K562 (cell line): Measurements from ENCODE around the gene CSTPP1. TPM values are rescaled to one million over a fixed set of nuclear protein-coding genes. Genes with fewer than 3 reads are reported as not detected.

Experiments used
- ATAC-seq: fragments of 200-7000 bp; cut with Tn5 transposase; 3 replicates; pipeline ENCODE4 v1.9.1; 2020; ENCODE audit warnings: moderate library complexity
- BruUV-seq: library from RNA; stranded (reverse); fragments of 400-500 nt; replicated peaks from 2 replicates; lab custom pipeline; 2021; lab: Mats Ljungman, UMichigan
- CTCF ChIA-PET: fragments of 300-600 bp; formaldehyde crosslinking; extraction: SDS; loops from one replicate; lab custom pipeline; 2021; ENCODE audit warnings: low intra/inter-chr PET ratio; lab: Yijun Ruan, JAX
- POLR2A ChIA-PET: fragments of 300-600, 350-650 bp; sonication (Branson Sonifier 250); formaldehyde crosslinking; extraction: SDS; loops from one replicate; lab custom pipeline; 2021; ENCODE audit warnings: antibody characterized with exemption, inconsistent platforms; lab: Yijun Ruan, JAX
- DNase-seq, 4 experiments: peaks; one replicate each; pipeline versions ENCODE4 v3.0.0 to v3.0.0-alpha.2; 2011 to 2018; ENCODE audit warnings: low spot score in 3 of 4, mixed read lengths in 3 of 4; ENCODE audit errors: extremely low read depth in 1 of 4
- FAIRE-seq: peaks from 2 replicates; lab custom pipeline; 2011; peaks lifted over from hg19 to GRCh38; lab: Jason Lieb, UNC
- H2AFZ ChIP-seq: 2 replicates; pipeline ENCODE4 v1.6.0; 2011; ENCODE audit warnings: low read depth, low read length, control low read depth, inconsistent platforms
- H3K27ac ChIP-seq: fragments of 200-600 bp; 3 replicates; pipeline ENCODE4 v1.8.0; 2011; ENCODE audit warnings: low read depth, mild to moderate bottlenecking, control low read depth, inconsistent platforms, low read length, moderate library complexity, mixed read lengths; ENCODE audit errors: extremely low read depth
- H3K27me3 ChIP-seq, 2 experiments: fragments of 300-600 bp in 1 of 2; 2 replicates in 1 of 2; 3 replicates in 1 of 2; pipeline versions ENCODE4 v1.6.0 to v1.8.0; 2011; ENCODE audit warnings: inconsistent platforms in 2 of 2, low read length in 2 of 2, mild to moderate bottlenecking in 1 of 2, mixed read lengths in 1 of 2, moderate library complexity in 1 of 2; ENCODE audit not compliant: control insufficient read depth in 2 of 2, insufficient read depth in 2 of 2
- H3K36me3 ChIP-seq: fragments of 300-600 bp; 3 replicates; pipeline ENCODE4 v1.8.0; 2011; ENCODE audit warnings: mild to moderate bottlenecking, low read length, inconsistent platforms; ENCODE audit not compliant: control insufficient read depth, insufficient read depth
- H3K4me1 ChIP-seq, 2 experiments: fragments of 200-600 bp in 1 of 2; replicated peaks in 1 of 2; 2 replicates in 1 of 2; 3 replicates in 1 of 2; pipeline versions ENCODE4 v1.5.1 to v1.8.0; 2011; ENCODE audit warnings: inconsistent platforms in 2 of 2, low read length in 2 of 2, mild to moderate bottlenecking in 1 of 2, mixed read lengths in 1 of 2, moderate library complexity in 1 of 2; ENCODE audit not compliant: control insufficient read depth in 2 of 2, insufficient read depth in 2 of 2
- H3K4me2 ChIP-seq: 2 replicates; pipeline ENCODE4 v1.6.1; 2011; ENCODE audit warnings: low read length, control low read depth, inconsistent platforms, mixed read lengths; ENCODE audit not compliant: insufficient read depth
- H3K4me3 ChIP-seq: fragments of 200-600 bp; sonication (generic), shearing (Covaris generic); 2 replicates; pipeline ENCODE4 v1.5.1; 2016; ENCODE audit warnings: control low read depth, inconsistent platforms
- H3K79me2 ChIP-seq: fragments of 200-600 bp; 3 replicates; pipeline ENCODE4 v1.8.0; 2011; ENCODE audit warnings: low read length, inconsistent platforms; ENCODE audit not compliant: control insufficient read depth, insufficient read depth
- H3K9ac ChIP-seq, 2 experiments: 2 replicates each; pipeline versions ENCODE4 v1.6.0 to v1.6.1; 2011; ENCODE audit warnings: low read depth in 2 of 2, low read length in 2 of 2, control low read depth in 1 of 2, inconsistent platforms in 1 of 2, mild to moderate bottlenecking in 1 of 2, mixed read lengths in 1 of 2; ENCODE audit not compliant: insufficient read depth in 1 of 2
- H3K9me1 ChIP-seq: one replicate; pipeline ENCODE4 v1.6.0; 2011; ENCODE audit warnings: inconsistent platforms, mild to moderate bottlenecking, low read length, moderate library complexity; ENCODE audit not compliant: control insufficient read depth, insufficient read depth
- H3K9me3 ChIP-seq: replicated peaks from 2 replicates; pipeline ENCODE4 v1.5.1; 2011; ENCODE audit warnings: low read depth, low read length, inconsistent platforms; ENCODE audit not compliant: control insufficient read depth, insufficient read depth
- H4K20me1 ChIP-seq: replicated peaks from 2 replicates; pipeline ENCODE4 v1.6.1; 2011; ENCODE audit warnings: low read length, inconsistent platforms, mixed read lengths; ENCODE audit not compliant: control insufficient read depth, insufficient read depth
- BRCA1 ChIP-seq, 2 experiments: fragments of 450-650 bp in 1 of 2; sonication (generic) in 1 of 2; formaldehyde crosslinking in 1 of 2; IDR thresholded peaks; 2 replicates each; pipeline versions ENCODE4 v1.5.0 to v1.6.1; 2017 to 2020; ENCODE audit warnings: mild to moderate bottlenecking in 1 of 2, missing genetic modification reagents in 1 of 2
- BRD9 ChIP-seq: fragments of 450-650 bp; IDR thresholded peaks from 2 replicates; pipeline ENCODE4 v1.6.1; 2018; ENCODE audit warnings: low read depth; ENCODE audit not compliant: partially characterized antibody
- DNMT1 ChIP-seq: fragments of 450-650 bp; IDR thresholded peaks from 2 replicates; pipeline ENCODE4 v1.6.1; 2016; ENCODE audit warnings: antibody characterized with exemption, mild to moderate bottlenecking
- HCFC1 ChIP-seq: IDR thresholded peaks from 2 replicates; pipeline ENCODE4 v1.6.1; 2012; ENCODE audit warnings: low read depth, low read length, improper control_type of control experiment
- HDAC8 ChIP-seq: fragments of 450-650 bp; IDR thresholded peaks from 2 replicates; pipeline ENCODE4 v1.6.1; 2016; ENCODE audit warnings: mild to moderate bottlenecking, missing genetic modification characterization, moderate library complexity, missing compliant biosample characterization
- IRF2 ChIP-seq: sonication (generic); formaldehyde crosslinking; IDR thresholded peaks from 2 replicates; pipeline ENCODE4 v1.8.1; 2022; ENCODE audit warnings: mild to moderate bottlenecking, missing genetic modification reagents
- L3MBTL2 ChIP-seq: fragments of 450-650 bp; IDR thresholded peaks from 2 replicates; pipeline ENCODE4 v1.6.1; 2016; ENCODE audit warnings: mild to moderate bottlenecking, moderate library complexity
- MCM2 ChIP-seq: fragments of 450-650 bp; IDR thresholded peaks from 2 replicates; pipeline ENCODE4 v1.6.1; 2017; ENCODE audit warnings: low read depth, mild to moderate bottlenecking
- RBM39 ChIP-seq: fragments of 200-400 bp; formaldehyde crosslinking; optimal IDR thresholded peaks from 2 replicates; pipeline ENCODE3; 2018; ENCODE audit warnings: low read depth, low read length
- SMARCB1 ChIP-seq: IDR thresholded peaks from 2 replicates; pipeline ENCODE4 v1.6.1; 2011; ENCODE audit warnings: improper control_type of control experiment, low read depth; ENCODE audit not compliant: insufficient read length
- TAL1 ChIP-seq: fragments of 450-650 bp; IDR thresholded peaks from 2 replicates; pipeline ENCODE4 v1.6.1; 2016; ENCODE audit warnings: mild to moderate bottlenecking
- ZNF134 ChIP-seq: fragments of 250-450 bp; sonication (Bioruptor Pico); conservative IDR thresholded peaks from 2 replicates; pipeline ENCODE4 v1.4.0; 2020
- ZNF165 ChIP-seq: fragments of 250-450 bp; sonication (Bioruptor Pico); IDR thresholded peaks from 2 replicates; pipeline ENCODE4 v1.4.0; 2020; ENCODE audit warnings: borderline replicate concordance
- ZNF75A ChIP-seq: fragments of 450-650 bp; formaldehyde crosslinking; IDR thresholded peaks from 2 replicates; pipeline ENCODE4 v1.4.0; 2020; ENCODE audit warnings: mild to moderate bottlenecking
- WGBS: fragments of 100-300 bp; shearing (Covaris generic); methylation state at CpG from one replicate; pipeline ENCODE4 v1.1.6; 2016; ENCODE audit warnings: low coverage, mixed read lengths; ENCODE audit not compliant: insufficient coverage; ENCODE audit errors: missing lambda C conversion rate; 5-methylcytosine and 5-hydroxymethylcytosine counted together
- in situ Hi-C: fragments of 300-500 bp; cut with MboI; formaldehyde crosslinking; loops from 4 replicates; pipeline ENCODE4 v1.15.0; 2018; ENCODE audit warnings: inconsistent platforms, mixed read lengths
- intact Hi-C: fragments of 100-400 bp; cut with micrococcal nuclease; formaldehyde crosslinking; loops from 2 replicates; pipeline ENCODE4 v1.14.2; 2022
- polyA plus RNA-seq, 8 experiments: library from polyadenylated mRNA; depleted of rRNA in 4 of 8; stranded (reverse) in 5 of 8; unstranded in 3 of 8; fragments of >200 nt; fragmentation: Nextera tagmentation in 2 of 8; fragmentation: Illumina TruSeq in 1 of 8; extraction: Ambion mirVana in 2 of 8; extraction: Trizol in 1 of 8; gene quantifications; 2 replicates each; pipeline versions ENCODE4 v1.2.1 to v1.2.3, GENCODE V29; 2011 to 2014; ENCODE audit warnings: inconsistent platforms in 1 of 8, missing spikeins in 1 of 8
- total RNA-seq, 7 experiments: library from RNA; depleted of rRNA in 6 of 7; stranded (reverse); fragments of >200 nt in 6 of 7; fragmentation: Illumina TruSeq in 2 of 7; extraction: Trizol in 2 of 7; gene quantifications; 2 replicates each; pipeline versions ENCODE4 v1.2.1 to v1.2.3, GENCODE V29; 2011 to 2021; ENCODE audit warnings: low replicate concordance in 1 of 7

Gene CSTPP1
- total and polyA plus RNA-seq, 9 of the 15 experiments (the other 6 are each of a cell fraction or from before 2014, with no cell fraction given), result 6.5 to 17.8 (median 9.2) TPM

DNA sequence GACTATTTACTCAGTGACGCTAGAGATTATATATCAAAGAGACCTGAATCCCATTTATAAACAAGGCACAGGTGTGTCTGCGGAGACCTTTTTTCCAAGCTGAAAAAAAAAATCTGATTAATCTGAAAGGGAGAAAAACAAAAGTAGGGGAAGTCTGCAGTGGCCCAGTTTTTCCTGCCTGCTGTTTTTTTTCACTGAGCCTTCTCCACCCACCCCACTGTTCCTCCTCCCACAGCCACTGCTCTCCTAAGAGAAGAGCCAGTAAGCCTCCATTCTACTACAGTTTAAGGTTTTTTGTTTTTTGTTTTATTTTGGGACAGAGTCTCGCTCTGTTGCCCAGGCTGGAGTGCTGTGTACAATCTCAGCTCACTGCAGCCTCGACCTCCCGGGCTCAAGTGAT, 221.7 kb downstream of the CSTPP1 start:
- POLR2A ChIA-PET, result interaction anchor here (0.6 to 1.4 kb wide), 5 partner anchors 9 to 299 kb away, joined by 3 to 7 read pairs (median 4); no protein-coding TSS in a partner anchor

DNA sequence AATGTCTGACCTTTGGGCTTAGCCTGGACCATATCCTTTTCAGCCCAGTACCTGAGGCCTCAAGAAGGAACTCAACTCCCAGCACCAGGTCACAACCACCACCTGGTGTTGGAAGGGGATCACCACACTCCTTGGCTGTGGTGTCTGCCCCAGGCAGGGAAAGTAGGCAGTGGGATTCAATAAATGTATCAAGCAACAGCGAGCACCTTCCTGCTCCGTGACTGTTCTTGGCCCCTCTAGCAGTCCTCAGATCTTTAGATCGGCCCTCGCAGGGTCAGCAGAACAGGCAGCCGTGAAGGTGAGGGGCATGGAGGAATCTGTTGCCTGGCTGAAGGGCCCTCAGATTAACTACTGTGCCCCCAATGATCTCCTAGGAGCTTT, 224.2 kb downstream of the CSTPP1 start:
- peak overlapping the region in 1 of 2 experiments; percentile 30; a peak in 1 of 4 replicates for H3K9ac ChIP-seq
- H3K4me3 ChIP-seq, result no peak overlapping the region
- DNase-seq (peak in 1 of 4 experiments; percentile 16), FAIRE-seq (no peak), ATAC-seq (peak; percentile 4; the same call in 2 of the 3 replicates)
- H3K79me2 ChIP-seq, result no peaks in the 10 kb centered on the region
- POLR2A ChIA-PET, result interaction anchor here (0.7 to 1.2 kb wide), 3 partner anchors 12 to 54 kb away, joined by 3 to 5 read pairs (median 3); partner anchors contain the start of gene DDB2
- H4K20me1 ChIP-seq, result peaks cover 17% of the 10 kb centered on the region
- TF ChIP-seq MCM2 (no peak), SMARCB1 (no peak), RBM39 (no peak), HDAC8 (no peak), BRCA1 (IDR thresholded peaks at IDR 0.05) (no peak), BRCA1 (CRISPR knock-in tag; IDR thresholded peaks at IDR 0.05) (no peak), L3MBTL2 (no peak), HCFC1 (no peak), ZNF165 (CRISPR knock-in tag) (no peak), TAL1 (no peak), ZNF75A (CRISPR knock-in tag) (no peak), BRD9 (no peak), DNMT1 (no peak), IRF2 (CRISPR knock-in tag) (no peak)
- BruUV-seq, result no TSS peak
- CTCF ChIA-PET, result interaction anchor here (0.5 to 3.9 kb wide), 5 partner anchors 98 to 334 kb away, joined by 3 to 27 read pairs (median 3); no protein-coding TSS in a partner anchor
- H3K4me1 ChIP-seq, result peaks cover 0 to 21% of the 10 kb centered on the region in 2 experiments; a peak in 2 of 5 replicates
- no peak overlapping the region for H3K4me2 ChIP-seq
- H2AFZ ChIP-seq, result no peak overlapping the region
- intact Hi-C loops (loop anchor here (2.0 kb wide), 1 partner anchor 272 kb away; no protein-coding TSS in a partner anchor), in situ Hi-C loops (loop anchor here (5.0 kb wide), 1 partner anchor 273 kb away; no protein-coding TSS in a partner anchor)
- H3K9me1 ChIP-seq, result peaks cover 2% of the 10 kb centered on the region
- no peak overlapping the region for H3K27ac ChIP-seq
- H3K27me3 ChIP-seq, result no peaks in the 10 kb centered on the region
- no peaks in the 10 kb centered on the region for H3K9me3 ChIP-seq
- 90% methylated on average over 2 of the region's 5 CpGs for WGBS
- peaks cover 27% of the 10 kb centered on the region; the same call in 2 of the 3 replicates for H3K36me3 ChIP-seq

More for the DNA sequence above, 221.7 kb downstream of the CSTPP1 start:
- no peak for ATAC-seq
- in situ Hi-C loops, result no loop called here
- FAIRE-seq, result no peak
- Histone ChIP-seq H3K4me3 (no peak overlapping the region), H3K79me2 (no peaks in the 10 kb centered on the region), H3K27me3 (no peaks in the 10 kb centered on the region), H3K4me1 (peaks cover 0 to 17% of the 10 kb centered on the region in 2 experiments; a peak in 2 of 5 replicates), H4K20me1 (peaks cover 31% of the 10 kb centered on the region), H3K4me2 (no peak overlapping the region), H3K27ac (no peak overlapping the region), H3K9me3 (no peaks in the 10 kb centered on the region), H3K9ac (no peak overlapping the region), H3K9me1 (peaks cover 2% of the 10 kb centered on the region), H3K36me3 (peaks cover 6% of the 10 kb centered on the region; the same call in 2 of the 3 replicates), H2AFZ (no peak overlapping the region)
- WGBS, result 49% methylated on average over 5 of the region's 5 CpGs
- intact Hi-C loops, result no loop called here
- TF ChIP-seq ZNF134 (CRISPR knock-in tag), result no peak
- BruUV-seq, result no TSS peak
- DNase-seq, result no peak
- CTCF ChIA-PET, result interaction anchor here (0.6 to 1.1 kb wide), 2 partner anchors 8 to 340 kb away, joined by 3 read pairs; no protein-coding TSS in a partner anchor
